Neuronal stem cell (in vitro differentiated cells): ENCODE results near the gene ST6GALNAC3. TPM values are rescaled to one million over a fixed set of nuclear protein-coding genes. Genes with fewer than 3 reads are reported as not detected.
A peak's percentile ranks its signal among the peaks of the same experiment; 100 is the strongest.

Experiments
- DNase-seq: peaks from one replicate; pipeline ENCODE4 v3.0.0-alpha.2; 2013; ENCODE audit warnings: low spot score
- H2AFZ ChIP-seq: one replicate; pipeline ENCODE4 v1.6.1; 2013; ENCODE audit warnings: mild to moderate bottlenecking, low read length, inconsistent platforms
- H2AK5ac ChIP-seq: 2 replicates; pipeline ENCODE4 v1.6.1; 2013; ENCODE audit warnings: low read depth, mild to moderate bottlenecking, inconsistent platforms, low read length, moderate library complexity, mixed read lengths
- H2BK120ac ChIP-seq: 2 replicates; pipeline ENCODE4 v1.6.1; 2013; ENCODE audit warnings: low read depth, mild to moderate bottlenecking, inconsistent platforms, low read length, moderate library complexity, mixed read lengths
- H2BK12ac ChIP-seq: one replicate; pipeline ENCODE4 v1.6.1; 2013; ENCODE audit warnings: low read length, inconsistent platforms
- H2BK15ac ChIP-seq: 2 replicates; pipeline ENCODE4 v1.6.1; 2013; ENCODE audit warnings: mild to moderate bottlenecking, low read length, inconsistent platforms, mixed read lengths
- H2BK5ac ChIP-seq: one replicate; pipeline ENCODE4 v1.6.1; 2013; ENCODE audit warnings: inconsistent platforms, mild to moderate bottlenecking, low read length, moderate library complexity
- H3K14ac ChIP-seq: one replicate; pipeline ENCODE4 v1.6.1; 2013; ENCODE audit warnings: low read length, inconsistent platforms
- H3K18ac ChIP-seq: 2 replicates; pipeline ENCODE4 v1.6.1; 2013; ENCODE audit warnings: low read length, inconsistent platforms
- H3K23ac ChIP-seq: 2 replicates; pipeline ENCODE4 v1.6.1; 2013; ENCODE audit warnings: low read depth, mild to moderate bottlenecking, mixed read lengths, low read length, inconsistent platforms; ENCODE audit not compliant: poor library complexity
- H3K27ac ChIP-seq: replicated peaks from 3 replicates; pipeline ENCODE4 v1.5.1; 2013; ENCODE audit warnings: low read length, inconsistent platforms
- H3K27me3 ChIP-seq, 3 experiments: 2 replicates each; pipeline ENCODE4 v1.6.1; 2013; ENCODE audit warnings: low read length in 3 of 3, mild to moderate bottlenecking in 2 of 3, inconsistent platforms in 1 of 3, low read depth in 1 of 3, mixed read lengths in 1 of 3, moderate library complexity in 1 of 3; ENCODE audit not compliant: control insufficient read depth in 3 of 3, insufficient read depth in 3 of 3
- H3K36me3 ChIP-seq, 2 donors: replicated peaks in 1 of 2; 2 replicates each; pipeline ENCODE4 v1.6.1; 2013; ENCODE audit warnings: low read length in 2 of 2; ENCODE audit not compliant: control insufficient read depth in 2 of 2, insufficient read depth in 2 of 2
- H3K4ac ChIP-seq: 2 replicates; pipeline ENCODE4 v1.6.1; 2013; ENCODE audit warnings: inconsistent platforms, mild to moderate bottlenecking, low read length, moderate library complexity
- H3K4me1 ChIP-seq, 2 donors: 1 replicate in 1 of 2; 2 replicates in 1 of 2; pipeline ENCODE4 v1.6.1; 2013; ENCODE audit warnings: low read length in 2 of 2, low read depth in 1 of 2; ENCODE audit not compliant: control insufficient read depth in 2 of 2, insufficient read depth in 1 of 2
- H3K4me2 ChIP-seq: one replicate; pipeline ENCODE4 v1.6.1; 2013; ENCODE audit warnings: mild to moderate bottlenecking, low read length, inconsistent platforms; ENCODE audit not compliant: insufficient read depth, poor library complexity, severe bottlenecking
- H3K4me3 ChIP-seq, 2 donors: 2 replicates each; pipeline ENCODE4 v1.5.1; 2013; ENCODE audit warnings: low read length in 2 of 2, mild to moderate bottlenecking in 2 of 2, inconsistent platforms in 1 of 2, moderate library complexity in 1 of 2
- H3K79me1 ChIP-seq: one replicate; pipeline ENCODE4 v1.6.1; 2013; ENCODE audit warnings: low read depth, mild to moderate bottlenecking, inconsistent platforms, low read length, moderate library complexity
- H3K9ac ChIP-seq: one replicate; pipeline ENCODE4 v1.6.1; 2013; ENCODE audit warnings: mild to moderate bottlenecking, low read depth, low read length, inconsistent platforms; ENCODE audit not compliant: poor library complexity
- H3K9me3 ChIP-seq, 2 donors: replicated peaks in 1 of 2; 2 replicates each; pipeline versions ENCODE3 to v1.6.1; 2013; ENCODE audit warnings: low read length in 2 of 2, mild to moderate bottlenecking in 2 of 2, inconsistent platforms in 1 of 2, low read depth in 1 of 2, mixed read lengths in 1 of 2, moderate library complexity in 1 of 2; ENCODE audit not compliant: control insufficient read depth in 2 of 2, insufficient read depth in 1 of 2
- H4K8ac ChIP-seq: one replicate; pipeline ENCODE4 v1.6.1; 2013; ENCODE audit warnings: low read depth, mild to moderate bottlenecking, inconsistent platforms, low read length, moderate library complexity
- H4K91ac ChIP-seq: one replicate; pipeline ENCODE4 v1.6.1; 2013; ENCODE audit warnings: low read length, low read depth, mild to moderate bottlenecking, inconsistent platforms; ENCODE audit not compliant: poor library complexity
- WGBS, 2 donors: extraction: QIAGEN DNeasy Blood & Tissue Kit; methylation state at CpG; one replicate each; pipeline ENCODE4 v1.1.7; 2013; ENCODE audit warnings: missing lambda C conversion rate in 2 of 2, mixed read lengths in 1 of 2; ENCODE audit not compliant: insufficient read length in 2 of 2, insufficient replicate concordance in 1 of 2; ENCODE audit errors: extremely low coverage in 2 of 2; 5-methylcytosine and 5-hydroxymethylcytosine counted together
- polyA plus RNA-seq, 2 experiments: library from polyadenylated mRNA; stranded (reverse); fragments of 200-250 nt; gene quantifications; one replicate each; pipeline ENCODE4 v1.2.3, GENCODE V29; 2013

Gene ST6GALNAC3
- 9.0 TPM for polyA plus RNA-seq (2013, experiment 1 of 2)
- polyA plus RNA-seq (2013, experiment 2 of 2), result 9.5 TPM

- Histone ChIP-seq H3K4me3 (peak within 1 kb of the TSS; percentile 80 to 92), H3K14ac (peak within 1 kb of the TSS; percentile 3), H3K9me3 (no peaks in the 10 kb centered on the region), H4K8ac (no peak within 1 kb of the TSS), H2BK15ac (peak within 1 kb of the TSS; percentile 40), H3K27me3 (no peaks in the 10 kb centered on the region), H2BK5ac (peak within 1 kb of the TSS; percentile 32), H3K4ac (no peak within 1 kb of the TSS), H3K36me3 (no peaks in the 10 kb centered on the region), H3K4me1 (peaks cover 0 to 6% of the 10 kb centered on the region in 2 donors), H2BK120ac (no peak within 1 kb of the TSS), H3K27ac (no peak within 1 kb of the TSS), H2AFZ (peak within 1 kb of the TSS; percentile 96), H4K91ac (no peak within 1 kb of the TSS), H3K9ac (peak within 1 kb of the TSS; percentile 94), H2BK12ac (no peak within 1 kb of the TSS), H3K23ac (peak within 1 kb of the TSS; percentile 6), H3K79me1 (no peaks in the 10 kb centered on the region), H3K18ac (peak within 1 kb of the TSS; percentile 84), H3K4me2 (peak within 1 kb of the TSS; percentile 99), H2AK5ac (no peak within 1 kb of the TSS)
- peak; percentile 75 for DNase-seq
- no CpG with 5 or more reads among the region's 59 CpGs for WGBS, 2 donors
Measured at GRCh38 chr1:76074321-76075187, at the start of gene ST6GALNAC3. Gene ST6GALNAC3, plus strand, starts transcription at chr1:76074746.

- Histone ChIP-seq H2BK5ac (no peak overlapping the region), H3K9ac (no peak overlapping the region), H3K36me3 (no peaks in the 10 kb centered on the region), H3K4ac (no peak overlapping the region), H4K91ac (no peak overlapping the region), H3K27me3 (no peaks in the 10 kb centered on the region), H3K23ac (no peak overlapping the region), H2AK5ac (no peak overlapping the region), H2AFZ (no peak overlapping the region), H2BK12ac (no peak overlapping the region), H3K14ac (no peak overlapping the region), H3K79me1 (no peaks in the 10 kb centered on the region), H2BK120ac (no peak overlapping the region), H2BK15ac (no peak overlapping the region), H3K4me3 (no peak overlapping the region), H3K9me3 (no peaks in the 10 kb centered on the region), H3K27ac (no peak overlapping the region), H3K4me1 (peaks cover 0 to 4% of the 10 kb centered on the region in 2 donors), H3K18ac (no peak overlapping the region), H3K4me2 (no peak overlapping the region), H4K8ac (no peak overlapping the region)
- no peak for DNase-seq
- no CpG with 5 or more reads among the region's 4 CpGs for WGBS, 2 donors
Measured at GRCh38 chr1:76027341-76027740, 47.2 kb upstream of the ST6GALNAC3 start.

- Histone ChIP-seq H2BK15ac (no peak overlapping the region), H4K91ac (no peak overlapping the region), H3K9ac (no peak overlapping the region), H3K23ac (no peak overlapping the region), H2BK120ac (no peak overlapping the region), H3K27me3 (no peaks in the 10 kb centered on the region), H3K4ac (no peak overlapping the region), H2AK5ac (no peak overlapping the region), H2BK12ac (no peak overlapping the region), H2BK5ac (no peak overlapping the region), H2AFZ (no peak overlapping the region), H3K27ac (no peak overlapping the region), H3K4me2 (no peak overlapping the region), H4K8ac (no peak overlapping the region), H3K4me1 (peaks cover 0 to 4% of the 10 kb centered on the region in 2 donors), H3K9me3 (no peaks in the 10 kb centered on the region), H3K18ac (no peak overlapping the region), H3K79me1 (no peaks in the 10 kb centered on the region), H3K36me3 (no peaks in the 10 kb centered on the region), H3K4me3 (no peak overlapping the region), H3K14ac (no peak overlapping the region)
- no peak for DNase-seq
- WGBS, 2 donors, result no CpG with 5 or more reads among the region's 1 CpG
Measured at GRCh38 chr1:76029331-76029730, 45.2 kb upstream of the ST6GALNAC3 start.

- Histone ChIP-seq H3K36me3 (no peaks in the 10 kb centered on the region), H3K9ac (no peak overlapping the region), H2BK120ac (no peak overlapping the region), H3K27me3 (no peaks in the 10 kb centered on the region), H2BK12ac (no peak overlapping the region), H3K4me1 (no peaks in the 10 kb centered on the region), H3K4me3 (no peak overlapping the region), H3K4ac (no peak overlapping the region), H2BK15ac (no peak overlapping the region), H3K27ac (no peak overlapping the region), H3K79me1 (no peaks in the 10 kb centered on the region), H3K23ac (no peak overlapping the region), H3K4me2 (no peak overlapping the region), H3K9me3 (peaks cover 0 to 1% of the 10 kb centered on the region in 2 donors), H2AFZ (no peak overlapping the region), H3K14ac (no peak overlapping the region), H3K18ac (no peak overlapping the region), H2AK5ac (no peak overlapping the region), H2BK5ac (no peak overlapping the region), H4K91ac (no peak overlapping the region), H4K8ac (no peak overlapping the region)
- no peak for DNase-seq
- WGBS, 2 donors, result no CpG with 5 or more reads among the region's 2 CpGs
Measured at GRCh38 chr1:76031496-76031895, 43.0 kb upstream of the ST6GALNAC3 start.
